Spleen (tissue), 11 donors: ENCODE results near the gene PLEKHA5. TPM values are rescaled to one million over a fixed set of nuclear protein-coding genes. Genes with fewer than 3 reads are reported as not detected.

Source experiments
- DNase-seq: peaks from one replicate; pipeline ENCODE4 v3.0.0-alpha.2; 2020
- H3K27ac ChIP-seq, 8 donors: fragments of 200-600 bp; sonication (generic) in 7 of 8; 1 replicate in 4 of 8; 2 replicates in 4 of 8; pipeline versions ENCODE4 v1.5.0 to v1.8.0; 2016 to 2021; ENCODE audit warnings: inconsistent platforms in 4 of 8, mild to moderate bottlenecking in 4 of 8, moderate library complexity in 1 of 8
- H3K27me3 ChIP-seq, 7 donors: fragments of 200-600 bp; sonication (generic) in 6 of 7; replicated peaks in 1 of 7; 1 replicate in 4 of 7; 2 replicates in 3 of 7; pipeline versions ENCODE4 v1.5.0 to v1.8.0; 2016 to 2021; ENCODE audit warnings: inconsistent platforms in 3 of 7, mild to moderate bottlenecking in 1 of 7
- H3K36me3 ChIP-seq, 6 donors: fragments of 200-600 bp; sonication (generic) in 5 of 6; 1 replicate in 4 of 6; 2 replicates in 2 of 6; pipeline versions ENCODE4 v1.5.0 to v1.8.0; 2016 to 2021; ENCODE audit warnings: inconsistent platforms in 2 of 6
- H3K4me1 ChIP-seq, 6 donors: fragments of 200-600 bp; sonication (generic) in 5 of 6; 1 replicate in 3 of 6; 2 replicates in 3 of 6; pipeline versions ENCODE4 v1.5.0 to v1.8.0; 2016 to 2021; ENCODE audit warnings: inconsistent platforms in 3 of 6
- H3K4me3 ChIP-seq, 8 donors: fragments of 200-600 bp; sonication (generic) in 7 of 8; 1 replicate in 4 of 8; 2 replicates in 4 of 8; pipeline versions ENCODE4 v1.5.0 to v1.8.0; 2016 to 2021; ENCODE audit warnings: inconsistent platforms in 4 of 8, mild to moderate bottlenecking in 4 of 8, moderate library complexity in 2 of 8
- H3K9me3 ChIP-seq, 8 donors: fragments of 200-600 bp; sonication (generic) in 7 of 8; 1 replicate in 4 of 8; 2 replicates in 4 of 8; pipeline versions ENCODE4 v1.5.0 to v1.8.0; 2016 to 2021; ENCODE audit warnings: inconsistent platforms in 4 of 8
- POLR2A ChIP-seq, 3 donors: fragments of 450-650 bp; IDR thresholded peaks; one replicate each; pipeline ENCODE4 v1.5.1; 2017; ENCODE audit warnings: antibody characterized with exemption in 3 of 3, mild to moderate bottlenecking in 1 of 3
- POLR2AphosphoS5 ChIP-seq, 3 donors: sonication (generic); formaldehyde crosslinking; IDR thresholded peaks; one replicate each; pipeline ENCODE4 v1.5.1; 2017; ENCODE audit warnings: antibody characterized with exemption in 3 of 3
- WGBS, 5 donors: extraction: QIAGEN DNeasy Blood & Tissue Kit in 3 of 5; methylation state at CpG; one replicate each; pipeline versions ENCODE4 v1.1.5 to v1.1.7; 2013 to 2018; 5-methylcytosine and 5-hydroxymethylcytosine counted together
- intact Hi-C: fragments of 100-400 bp; cut with DNase I; formaldehyde crosslinking; loops from one replicate; pipeline ENCODE4 v1.15.0; 2023; ENCODE audit warnings: low total_unique reads
- polyA plus RNA-seq, 3 donors: library from polyadenylated mRNA; stranded (reverse); fragments of 200-250 nt; gene quantifications; one replicate each; pipeline ENCODE4 v1.2.1, GENCODE V29; 2013
- total RNA-seq, 7 donors: library from RNA; depleted of rRNA in 3 of 7; stranded (reverse); fragments of >200 nt in 3 of 7; fragmentation: NEBNext Ultra II Directional in 4 of 7; extraction: Animal tissue kit (Norgen Biotek cat#: 25700) in 4 of 7; gene quantifications; one replicate each; pipeline versions ENCODE4 v1.1.0 to v1.2.1, GENCODE V29; 2016 to 2021
- TF ChIP-seq, protein P1 (sequence below), 11 experiments: fragments of 200-600 bp in 7 of 11; fragments of 450-650 bp in 4 of 11; sonication (generic) in 4 of 11; IDR thresholded peaks in 8 of 11; conservative IDR thresholded peaks in 3 of 11; 1 replicate in 7 of 11; 2 replicates in 4 of 11; pipeline versions ENCODE4 v1.4.0 to v1.8.0; 2016 to 2021; ENCODE audit warnings: antibody characterized with exemption in 11 of 11, inconsistent platforms in 4 of 11, mild to moderate bottlenecking in 1 of 11
- donor health status: healthy with polysubstance abuse.
- donor health status: DM: no; HTN: no; CAD: no; lungs with moderate emphysema.
- donor health status: DM: no; HTN: no; CAD: no.
- donor health status: Bipolar disorder and iron deficiency.
- donor health status: healthy.
- donor health status: DM: no; HTN: no; CAD: no.
- donor health status: DM: yes; HTN: yes; CAD: no.

Gene PLEKHA5
- total and polyA plus RNA-seq, 10 donors = 1.3 to 13.6 (median 6.5) TPM

DNA sequence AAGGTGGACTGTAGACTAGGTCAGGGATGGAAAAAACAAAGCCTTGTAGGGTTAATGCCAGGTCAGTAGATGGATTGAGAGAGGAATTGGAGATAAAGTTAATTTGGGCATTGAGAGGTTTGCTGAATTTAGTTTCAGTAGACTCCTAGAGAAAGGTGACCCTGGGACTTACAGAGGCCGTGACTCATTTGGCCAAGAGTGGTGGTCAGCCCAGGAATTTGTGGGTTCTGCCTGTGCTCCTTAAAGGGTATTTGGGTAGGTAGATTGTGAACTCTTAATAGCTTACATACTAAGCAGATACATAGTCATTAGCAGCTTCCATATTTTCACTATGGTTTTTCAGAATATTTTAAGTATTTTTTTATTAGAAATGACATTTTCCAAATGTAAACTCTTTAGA is 21.8 kb downstream of the PLEKHA5 start:
- TF ChIP-seq, protein P1, sequence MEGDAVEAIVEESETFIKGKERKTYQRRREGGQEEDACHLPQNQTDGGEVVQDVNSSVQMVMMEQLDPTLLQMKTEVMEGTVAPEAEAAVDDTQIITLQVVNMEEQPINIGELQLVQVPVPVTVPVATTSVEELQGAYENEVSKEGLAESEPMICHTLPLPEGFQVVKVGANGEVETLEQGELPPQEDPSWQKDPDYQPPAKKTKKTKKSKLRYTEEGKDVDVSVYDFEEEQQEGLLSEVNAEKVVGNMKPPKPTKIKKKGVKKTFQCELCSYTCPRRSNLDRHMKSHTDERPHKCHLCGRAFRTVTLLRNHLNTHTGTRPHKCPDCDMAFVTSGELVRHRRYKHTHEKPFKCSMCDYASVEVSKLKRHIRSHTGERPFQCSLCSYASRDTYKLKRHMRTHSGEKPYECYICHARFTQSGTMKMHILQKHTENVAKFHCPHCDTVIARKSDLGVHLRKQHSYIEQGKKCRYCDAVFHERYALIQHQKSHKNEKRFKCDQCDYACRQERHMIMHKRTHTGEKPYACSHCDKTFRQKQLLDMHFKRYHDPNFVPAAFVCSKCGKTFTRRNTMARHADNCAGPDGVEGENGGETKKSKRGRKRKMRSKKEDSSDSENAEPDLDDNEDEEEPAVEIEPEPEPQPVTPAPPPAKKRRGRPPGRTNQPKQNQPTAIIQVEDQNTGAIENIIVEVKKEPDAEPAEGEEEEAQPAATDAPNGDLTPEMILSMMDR (IDR thresholded peaks at IDR 0.05 in 8 of 11, conservative IDR thresholded peaks at IDR 0.05 in 3 of 11) = no peak
- no peak for TF ChIP-seq POLR2AphosphoS5 (IDR thresholded peaks at IDR 0.05)
- no peak for TF ChIP-seq POLR2A (IDR thresholded peaks at IDR 0.05)
- Histone ChIP-seq H3K4me3 (no peak overlapping the region), H3K36me3 (no peaks in the 10 kb centered on the region), H3K4me1 (no peaks in the 10 kb centered on the region), H3K27ac (no peak overlapping the region), H3K27me3 (no peaks in the 10 kb centered on the region), H3K9me3 (no peaks in the 10 kb centered on the region)
- no peak for DNase-seq
- whole genome bisulfite sequencing, 5 donors = 77 to 100% (median 94%) methylated on average over 1 of the region's 1 CpG
- intact Hi-C loops = no loop called here

DNA sequence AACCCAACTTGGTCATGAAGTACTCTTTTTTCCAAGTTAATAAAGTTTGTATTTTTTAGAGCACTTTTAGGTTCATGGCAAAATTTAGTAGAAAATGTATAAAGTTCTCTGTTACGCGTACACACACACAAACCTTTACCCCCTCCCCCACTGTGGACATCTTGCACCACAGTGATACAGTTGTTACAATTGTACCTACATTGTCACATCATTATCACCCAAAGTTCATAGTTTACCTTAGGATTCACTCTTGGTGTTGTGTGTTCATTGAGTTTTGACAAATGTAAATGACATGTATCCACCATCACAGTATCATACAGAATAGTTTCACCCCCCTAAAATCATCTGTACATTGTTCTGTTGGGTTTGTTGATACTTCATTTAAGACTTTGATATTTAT is 23.9 kb downstream of the PLEKHA5 start:
- DNase-seq = no peak
- 47 to 82% (median 50%) methylated on average over 2 of the region's 2 CpGs for WGBS, 5 donors
- H3K27ac ChIP-seq = no peak overlapping the region
- no peaks in the 10 kb centered on the region for H3K36me3 ChIP-seq
- no peaks in the 10 kb centered on the region for H3K27me3 ChIP-seq
- H3K4me1 ChIP-seq = no peaks in the 10 kb centered on the region
- no peak overlapping the region for H3K4me3 ChIP-seq
- intact Hi-C loops = no loop called here
- no peak for TF ChIP-seq POLR2A (IDR thresholded peaks at IDR 0.05)
- TF ChIP-seq POLR2AphosphoS5 (IDR thresholded peaks at IDR 0.05) = no peak
- TF ChIP-seq, protein P1 (IDR thresholded peaks at IDR 0.05 in 8 of 11, conservative IDR thresholded peaks at IDR 0.05 in 3 of 11) = no peak
- no peaks in the 10 kb centered on the region for H3K9me3 ChIP-seq

DNA sequence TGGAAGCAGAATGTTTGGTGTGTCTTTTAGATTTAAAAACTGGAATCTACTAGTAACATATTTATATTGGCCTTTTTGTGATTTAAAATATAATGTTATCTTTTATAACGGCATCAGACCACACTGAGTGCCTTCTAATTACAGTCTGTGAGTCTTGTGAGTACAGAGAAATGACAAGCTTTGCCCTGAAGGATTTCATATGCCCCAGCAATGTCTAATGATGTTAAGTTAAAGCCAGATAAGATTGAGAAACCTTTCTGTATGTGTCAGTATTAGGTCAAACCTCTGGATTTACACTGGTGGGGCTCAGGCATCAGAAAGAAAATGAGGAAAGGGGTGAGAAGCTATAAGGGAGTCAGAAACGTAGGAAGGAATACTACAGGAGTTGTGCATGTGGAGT is 25.2 kb downstream of the PLEKHA5 start:
- 40 to 68% (median 44%) methylated on average over 2 of the region's 2 CpGs for WGBS, 5 donors
- Histone ChIP-seq H3K9me3 (no peaks in the 10 kb centered on the region), H3K4me3 (no peak overlapping the region), H3K27ac (no peak overlapping the region), H3K36me3 (no peaks in the 10 kb centered on the region), H3K4me1 (no peaks in the 10 kb centered on the region), H3K27me3 (no peaks in the 10 kb centered on the region)
- intact Hi-C loops = no loop called here
- no peak for DNase-seq
- no peak for TF ChIP-seq POLR2AphosphoS5 (IDR thresholded peaks at IDR 0.05)
- TF ChIP-seq, protein P1 (IDR thresholded peaks at IDR 0.05 in 8 of 11, conservative IDR thresholded peaks at IDR 0.05 in 3 of 11) = no peak
- TF ChIP-seq POLR2A (IDR thresholded peaks at IDR 0.05) = no peak

DNA sequence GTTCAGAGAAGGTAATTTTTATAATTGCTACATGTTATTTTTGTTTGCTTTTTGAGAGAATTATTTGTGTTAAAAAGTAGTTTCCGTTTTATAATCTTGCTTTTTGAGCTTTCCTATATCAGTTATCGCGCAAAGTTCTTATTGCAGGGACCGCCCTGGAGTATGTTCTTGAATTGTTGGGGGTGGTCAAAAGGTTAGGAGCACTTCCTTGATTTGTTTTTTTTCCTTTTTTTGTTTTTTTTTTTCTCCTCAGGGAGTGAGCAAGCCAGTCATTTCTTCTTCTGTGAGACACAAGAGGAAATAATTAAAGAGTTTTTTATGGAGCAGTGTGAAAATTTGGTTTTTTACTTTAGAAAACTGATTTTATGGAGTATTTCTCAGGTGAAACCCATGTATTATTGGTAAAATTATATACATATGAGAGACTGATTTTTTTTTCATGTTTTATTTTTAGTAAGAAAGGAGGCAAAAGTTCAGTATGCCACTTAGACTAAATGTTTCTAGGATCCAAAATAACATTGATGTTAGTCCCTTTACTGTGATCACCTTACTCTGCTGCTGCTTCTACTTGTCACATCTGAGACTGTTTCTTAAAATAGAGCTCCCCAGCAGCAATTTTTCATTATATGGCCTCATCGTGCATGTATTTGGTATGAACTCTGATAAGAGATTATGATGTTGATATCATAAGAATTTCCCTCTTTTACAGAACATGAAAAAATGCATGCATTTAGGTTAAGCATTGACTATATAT is 26.6 kb downstream of the PLEKHA5 start:
- no peaks in the 10 kb centered on the region for H3K4me1 ChIP-seq
- TF ChIP-seq POLR2AphosphoS5 (IDR thresholded peaks at IDR 0.05) = no peak
- no peak for TF ChIP-seq POLR2A (IDR thresholded peaks at IDR 0.05)
- TF ChIP-seq, protein P1 (IDR thresholded peaks at IDR 0.05 in 8 of 11, conservative IDR thresholded peaks at IDR 0.05 in 3 of 11) = no peak
- 68 to 84% (median 79%) methylated on average over 5 of the region's 5 CpGs for WGBS, 5 donors
- no peaks in the 10 kb centered on the region for H3K27me3 ChIP-seq
- intact Hi-C loops = no loop called here
- H3K36me3 ChIP-seq = no peaks in the 10 kb centered on the region
- no peak overlapping the region for H3K27ac ChIP-seq
- H3K9me3 ChIP-seq = no peaks in the 10 kb centered on the region
- no peak overlapping the region for H3K4me3 ChIP-seq
- DNase-seq = no peak
